Activated naive CD4-positive, alpha-beta T cell treated with anti-CD3 and anti-CD28 coated beads, Interleukin-2, amount 50 U/mL, for 16 hours (primary cell): Measurements from ENCODE around the gene OVOL1.
A peak's percentile ranks its signal among the peaks of the same experiment; 100 is the strongest.
"Not testable (repeated sequence)": the region's sequence is repeated elsewhere in the genome, so short reads cannot be mapped to it uniquely, and the experiment has no call there.

Experiments used
- DNase-seq: peaks from one replicate; pipeline ENCODE4 v3.0.0-alpha.2; 2020

Gene OVOL1

DNA sequence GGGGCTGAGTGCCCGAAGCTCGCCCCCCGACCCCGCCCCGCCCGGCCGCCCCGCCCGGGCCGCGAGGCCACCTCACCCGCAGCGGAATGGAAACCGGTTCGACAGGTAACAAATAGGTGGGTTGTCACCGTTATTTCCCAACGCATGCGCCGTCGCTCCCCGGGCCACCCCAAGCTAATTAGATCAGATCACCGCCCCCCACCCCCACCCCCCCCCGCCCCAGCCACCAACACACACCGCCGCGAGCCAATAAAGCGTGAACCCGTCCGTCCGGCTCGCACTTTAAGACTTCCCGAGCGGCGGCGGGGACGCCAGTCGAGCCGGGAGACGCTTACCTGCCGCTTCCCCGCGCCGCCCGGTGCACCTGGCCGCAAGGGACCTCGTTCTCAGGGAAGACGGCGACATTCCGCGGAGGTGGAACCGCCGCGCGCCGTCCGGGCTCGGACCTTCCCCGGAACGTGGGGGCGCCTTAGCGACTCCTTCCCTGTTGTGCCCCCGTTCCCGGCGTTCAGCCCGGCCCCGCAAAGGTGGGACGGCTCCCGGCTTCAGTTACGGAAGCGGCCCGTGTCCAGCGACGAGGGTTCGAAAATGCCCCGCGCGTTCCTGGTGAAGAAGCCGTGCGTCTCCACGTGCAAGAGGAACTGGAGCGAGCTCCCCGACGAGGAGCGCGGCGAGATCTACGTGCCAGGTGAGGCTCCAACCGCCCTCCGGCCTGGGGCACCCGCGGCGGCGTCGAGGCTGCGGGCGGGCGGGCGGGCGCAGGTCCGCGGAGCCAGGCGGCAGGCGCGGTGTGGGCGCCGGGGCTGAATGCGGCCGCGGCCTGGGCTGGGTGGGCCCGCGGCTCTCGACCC lies at the start of gene OVOL1:
Gene OVOL1 (plus strand): TSS at position 278 of the 851 bp plus-strand sequence. CDS start 311 bp downstream, at position 589.
- peak; percentile 36 for DNase-seq

DNA sequence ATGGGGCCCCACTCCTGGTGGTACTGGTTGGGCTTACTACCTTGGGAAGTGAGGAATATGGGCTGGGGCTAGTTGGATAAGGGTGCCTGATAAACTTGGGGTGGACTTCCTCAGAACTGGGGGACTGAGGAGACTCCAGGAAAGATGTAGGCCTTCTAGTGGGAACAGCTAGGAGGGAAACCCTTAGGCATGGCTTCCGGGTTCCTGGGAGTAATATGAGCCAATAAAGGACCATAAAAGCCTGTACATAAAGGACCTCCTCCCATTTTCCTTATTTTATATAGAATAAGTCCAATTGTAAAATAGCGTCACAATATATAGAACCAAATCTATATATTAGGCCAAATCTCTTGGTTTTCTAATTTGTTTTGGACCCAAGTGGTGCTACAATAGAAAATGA lies 47.8 kb upstream of the OVOL1 start:
- DNase-seq, result no peak

DNA sequence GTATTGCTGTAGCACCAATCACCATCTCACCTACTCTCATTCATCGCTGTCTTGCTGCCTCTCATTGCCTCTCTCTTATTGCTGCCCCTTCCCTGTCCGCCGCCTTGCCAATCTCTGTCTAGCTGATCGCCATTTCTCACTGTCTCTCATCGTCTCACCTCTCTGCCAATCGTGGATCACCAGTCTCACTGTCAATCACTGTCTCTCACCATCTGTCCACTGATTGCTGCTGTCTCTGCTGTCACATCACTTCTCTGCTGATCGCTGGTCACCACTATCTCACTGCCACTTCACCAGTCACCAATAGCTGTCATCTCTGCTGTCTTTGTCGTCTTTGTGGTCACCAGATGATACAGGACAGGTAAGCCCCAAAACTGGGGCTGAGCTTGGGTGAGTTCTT lies 45.7 kb upstream of the OVOL1 start:
- no peak for DNase-seq

DNA sequence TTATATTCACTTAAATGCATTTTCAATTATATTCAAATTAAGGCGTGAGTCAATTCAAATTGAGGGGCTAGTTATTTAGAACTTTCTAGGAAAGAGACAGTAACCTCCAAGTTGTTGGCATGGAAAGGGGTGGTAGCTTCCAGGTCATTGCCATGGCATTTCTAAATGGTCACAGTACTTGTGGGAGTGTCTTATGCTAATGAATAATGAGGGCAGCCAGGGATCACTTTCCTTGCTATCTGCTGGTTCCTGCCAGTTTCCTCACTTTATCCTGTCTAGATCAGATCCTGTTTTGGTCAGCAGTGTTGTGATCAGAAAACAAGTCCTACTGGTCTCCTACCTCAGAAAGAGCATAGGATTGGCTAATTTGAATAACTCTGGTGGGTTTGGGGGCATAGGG lies 44.5 kb upstream of the OVOL1 start:
- no peak for DNase-seq

DNA sequence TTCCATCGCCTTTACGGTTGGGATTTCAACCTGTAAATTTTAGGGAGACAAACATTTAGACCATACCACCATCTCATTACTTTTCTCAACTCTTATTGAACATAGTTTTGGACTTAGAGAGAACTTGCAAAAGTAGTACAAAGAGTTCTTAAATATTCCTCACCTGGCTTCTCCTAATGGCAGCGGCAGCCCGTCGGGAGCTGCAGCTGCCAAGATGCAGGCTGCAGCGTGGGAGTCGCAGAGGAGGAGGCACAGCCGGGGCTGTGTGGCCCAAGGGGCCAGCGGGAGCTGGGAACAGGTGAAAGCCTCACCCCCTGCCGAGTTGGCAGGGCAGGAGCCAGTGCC lies 43.2 kb upstream of the OVOL1 start:
- DNase-seq, result no peak

DNA sequence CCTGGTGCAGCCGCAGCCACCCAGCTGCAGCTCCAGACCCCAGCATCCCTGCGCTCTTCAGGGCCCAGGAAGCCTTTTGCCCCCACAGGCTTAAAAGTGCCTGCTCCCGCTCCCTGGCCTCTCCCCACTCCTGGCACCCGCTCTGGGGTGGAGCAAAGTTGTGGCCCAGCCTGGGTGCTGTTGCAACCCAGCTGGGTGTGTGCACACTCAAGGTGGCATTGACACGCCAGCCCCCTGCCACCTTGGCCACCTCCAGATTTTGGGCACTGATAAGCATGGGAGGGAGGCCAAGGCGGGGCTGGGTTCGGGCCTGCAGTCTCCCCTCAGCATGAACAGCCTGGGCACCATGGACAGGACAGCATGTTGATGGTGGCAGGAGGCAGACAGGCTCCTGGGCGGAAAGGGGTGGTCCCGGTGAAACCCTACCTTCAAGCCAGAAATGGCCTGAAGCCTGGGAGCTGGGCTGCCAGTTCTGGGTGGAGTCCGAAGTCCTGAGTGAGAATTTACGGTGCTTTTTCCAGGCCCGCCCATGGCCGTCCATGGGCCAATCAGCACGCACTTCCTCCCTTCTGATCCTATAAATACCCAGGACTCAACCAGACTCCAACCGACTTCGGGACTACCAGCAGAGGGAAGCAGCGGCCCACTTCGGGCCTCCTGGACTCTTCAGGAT lies 42.7 kb upstream of the OVOL1 start:
- no peak for DNase-seq

DNA sequence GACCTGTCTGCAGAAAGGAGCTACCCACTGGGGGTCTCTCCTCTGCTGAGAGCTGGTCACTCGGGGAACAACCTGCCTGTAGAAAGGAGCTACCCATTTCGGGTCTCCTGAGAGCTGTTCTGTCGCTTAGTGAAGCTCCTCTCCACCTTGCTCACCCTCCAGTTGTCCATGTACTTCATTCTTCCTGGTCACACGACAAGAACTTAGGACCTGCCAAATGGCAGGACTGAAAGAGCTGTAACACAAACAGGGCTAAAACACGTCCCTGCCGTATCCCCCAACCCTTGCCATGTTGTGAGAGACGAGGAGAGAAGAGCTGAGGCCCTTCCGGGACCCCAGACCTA lies 42.2 kb upstream of the OVOL1 start:
- no peak for DNase-seq

DNA sequence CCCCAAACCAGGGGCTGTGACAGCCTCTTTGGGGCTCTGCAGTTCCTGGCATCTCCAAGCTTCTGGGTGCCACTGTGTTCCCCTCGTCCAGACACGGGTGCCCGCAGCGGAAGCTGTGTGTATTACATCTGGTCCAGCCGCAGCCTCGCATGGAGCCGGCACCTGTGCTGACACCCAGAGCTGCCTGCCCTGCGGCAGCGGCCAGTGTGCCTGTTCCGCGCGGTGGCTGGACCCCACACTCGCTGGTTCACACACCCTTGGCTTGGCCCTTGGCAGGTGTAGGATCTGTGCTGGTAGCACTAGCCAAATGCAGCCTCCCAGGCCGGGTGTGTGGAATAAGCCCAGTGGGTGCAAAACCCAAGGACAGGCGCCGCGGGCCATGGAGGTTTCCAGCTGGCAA lies 41.8 kb upstream of the OVOL1 start:
- no peak for DNase-seq

DNA sequence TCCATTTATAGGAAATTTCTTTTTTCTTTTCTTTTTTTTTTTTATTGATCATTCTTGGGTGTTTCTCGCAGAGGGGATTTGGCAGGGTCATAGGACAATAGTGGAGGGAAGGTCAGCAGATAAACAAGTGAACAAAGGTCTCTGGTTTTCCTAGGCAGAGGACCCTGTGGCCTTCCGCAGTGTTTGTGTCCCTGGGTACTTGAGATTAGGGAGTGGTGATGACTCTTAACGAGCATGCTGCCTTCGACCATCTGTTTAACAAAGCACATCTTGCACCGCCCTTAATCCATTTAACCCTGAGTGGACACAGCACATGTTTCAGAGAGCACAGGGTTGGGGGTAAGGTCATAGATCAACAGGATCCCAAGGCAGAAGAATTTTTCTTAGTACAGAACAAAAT lies 24.7 kb upstream of the OVOL1 start:
- DNase-seq, result not testable (repeated sequence)

DNA sequence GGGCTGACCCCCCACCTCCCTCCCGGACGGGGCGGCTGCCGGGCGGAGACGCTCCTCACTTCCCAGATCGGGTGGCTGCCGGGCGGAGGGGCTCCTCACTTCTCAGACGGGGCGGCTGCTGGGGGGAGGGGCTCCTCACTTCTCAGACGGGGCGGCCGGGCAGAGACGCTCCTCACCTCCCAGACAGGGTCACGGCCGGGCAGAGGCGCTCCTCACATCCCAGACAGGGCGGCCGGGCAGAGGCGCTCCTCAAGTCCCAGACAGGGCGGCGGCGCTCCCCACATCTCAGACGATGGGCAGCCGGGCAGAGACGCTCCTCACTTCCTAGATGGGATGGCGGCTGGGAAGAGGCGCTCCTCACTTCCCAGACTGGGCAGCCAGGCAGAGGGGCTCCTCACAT lies 24.0 kb upstream of the OVOL1 start:
- DNase-seq, result not testable (repeated sequence)

DNA sequence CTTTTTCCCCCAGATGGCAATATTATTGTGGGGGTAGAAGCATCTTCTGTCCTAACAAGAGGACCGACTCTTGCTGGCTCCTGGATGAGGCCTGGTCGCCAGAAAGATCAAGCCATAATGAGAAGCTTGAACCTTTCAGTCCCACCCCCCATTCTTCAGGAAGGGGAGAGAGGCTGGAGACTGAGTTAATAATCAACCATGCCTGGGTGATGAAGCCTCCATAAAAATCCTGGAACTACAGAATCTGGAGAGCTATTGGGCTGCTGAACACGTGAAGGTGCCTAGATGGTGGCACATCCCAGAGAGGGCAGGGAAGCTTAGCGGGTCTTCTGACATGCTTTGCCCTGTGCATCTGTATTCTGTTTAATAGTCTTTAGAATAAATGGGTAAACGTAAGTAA lies 22.4 kb upstream of the OVOL1 start:
- no peak for DNase-seq

DNA sequence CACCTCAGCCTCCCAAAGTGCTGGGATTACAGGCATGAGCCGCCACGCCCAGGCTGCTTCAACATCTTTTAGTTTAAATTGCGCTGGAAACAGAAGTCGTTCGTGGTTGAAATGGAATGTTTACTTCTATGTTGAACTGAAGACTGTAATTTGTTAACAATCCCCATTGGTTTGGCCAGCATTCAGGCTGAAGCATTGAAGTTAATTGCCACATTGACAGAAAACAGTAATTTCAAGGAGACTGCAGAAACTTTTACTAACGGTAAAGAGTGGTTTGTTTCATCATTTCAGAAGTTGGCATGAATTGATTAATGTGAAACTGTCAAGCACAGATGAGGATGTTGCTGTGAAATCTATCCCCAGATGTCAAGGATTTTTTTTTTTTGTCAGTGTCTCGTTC lies 20.3 kb upstream of the OVOL1 start:
- no peak for DNase-seq

DNA sequence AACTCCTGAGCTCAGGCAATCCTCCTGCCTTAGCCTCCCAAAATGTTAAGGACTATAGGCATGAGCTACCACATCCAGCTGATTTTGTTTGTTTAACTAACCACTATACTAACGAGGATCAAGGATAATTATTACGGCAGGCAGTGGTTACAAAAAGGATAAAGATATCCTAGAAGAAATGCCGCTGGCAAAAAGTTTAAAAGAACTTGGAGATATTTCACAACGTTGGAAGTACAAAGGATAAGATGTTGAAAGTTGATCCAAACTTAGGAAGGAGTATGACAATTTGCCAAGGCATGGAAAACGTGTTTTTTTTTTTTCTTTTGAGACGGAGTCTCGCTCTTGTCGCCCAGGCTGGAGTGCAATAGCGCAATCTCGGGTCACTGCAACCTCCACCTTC lies 19.5 kb upstream of the OVOL1 start:
- DNase-seq, result no peak

DNA sequence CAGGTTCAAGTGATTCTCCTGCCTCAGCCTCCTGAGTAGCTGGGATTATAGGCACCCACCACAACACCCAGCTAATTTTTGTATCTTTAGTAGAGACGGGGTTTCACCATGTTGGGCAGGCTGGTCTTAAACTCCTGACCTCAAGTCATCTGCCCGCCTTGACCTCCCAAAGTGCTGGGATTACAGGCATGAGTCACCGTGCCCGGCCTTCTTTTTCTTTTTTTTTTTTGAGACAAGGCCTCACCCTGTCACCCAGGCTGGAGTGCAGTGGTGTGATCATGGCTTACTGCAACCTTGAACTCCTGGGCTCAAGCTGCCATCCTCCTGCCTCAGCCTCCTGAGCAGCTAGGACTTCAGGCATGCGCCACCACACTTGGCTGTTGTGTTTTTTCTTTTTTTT lies 19.1 kb upstream of the OVOL1 start:
- not testable (repeated sequence) for DNase-seq

DNA sequence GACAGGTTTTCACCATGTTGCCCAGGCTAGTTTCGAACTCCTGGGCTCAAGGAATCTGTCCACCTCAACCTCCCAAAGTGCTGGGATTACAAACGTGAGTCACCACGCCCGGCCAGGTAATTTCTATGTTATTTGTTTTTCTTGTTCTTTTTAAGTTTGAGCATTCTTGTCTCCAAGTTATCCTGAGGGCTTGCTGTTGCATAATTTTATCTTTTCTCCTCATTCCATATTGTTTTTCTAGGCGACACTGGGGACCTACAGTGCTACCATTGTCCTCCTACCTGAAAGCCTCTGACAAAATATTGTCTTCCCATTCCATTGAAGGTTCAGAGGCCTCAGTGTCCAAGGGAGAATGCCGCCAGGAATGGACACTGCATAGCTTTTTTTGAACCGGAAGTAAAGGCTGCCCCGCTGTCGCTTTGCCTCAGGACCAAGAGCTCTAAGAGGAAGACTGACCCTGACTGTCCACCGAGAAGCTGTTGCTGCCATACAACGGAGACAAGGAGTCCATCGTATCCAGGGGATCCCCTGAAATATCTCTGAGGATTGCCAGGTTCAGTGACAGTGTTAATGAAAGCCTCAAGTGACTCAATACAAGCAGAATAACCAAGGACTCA lies 15.8 kb upstream of the OVOL1 start:
- DNase-seq, result no peak

DNA sequence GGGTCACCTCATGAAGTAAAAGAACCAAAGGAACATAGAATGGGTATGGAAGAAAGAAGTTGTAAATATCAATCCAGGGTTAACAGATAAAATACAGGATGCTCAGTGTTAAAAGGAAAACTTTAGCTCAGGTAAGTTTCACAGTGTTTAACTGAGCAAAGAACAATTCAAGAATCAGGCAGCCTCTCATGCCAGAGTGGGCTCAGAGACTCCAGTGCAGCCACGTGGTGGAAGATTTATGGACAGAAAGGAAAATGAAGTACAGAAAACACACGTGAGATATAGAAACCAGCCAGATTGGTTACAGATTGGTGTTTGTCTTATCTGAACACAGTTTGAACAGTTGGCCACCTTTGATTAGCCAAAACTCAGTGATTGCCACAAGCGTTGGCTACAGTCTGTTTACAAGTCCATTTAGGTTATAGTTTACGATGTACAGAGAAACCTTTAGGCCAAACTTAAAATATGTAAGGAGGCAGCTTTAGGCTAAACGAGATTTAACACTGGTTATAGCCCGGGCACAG lies 15.2 kb upstream of the OVOL1 start:
- DNase-seq, result no peak

DNA sequence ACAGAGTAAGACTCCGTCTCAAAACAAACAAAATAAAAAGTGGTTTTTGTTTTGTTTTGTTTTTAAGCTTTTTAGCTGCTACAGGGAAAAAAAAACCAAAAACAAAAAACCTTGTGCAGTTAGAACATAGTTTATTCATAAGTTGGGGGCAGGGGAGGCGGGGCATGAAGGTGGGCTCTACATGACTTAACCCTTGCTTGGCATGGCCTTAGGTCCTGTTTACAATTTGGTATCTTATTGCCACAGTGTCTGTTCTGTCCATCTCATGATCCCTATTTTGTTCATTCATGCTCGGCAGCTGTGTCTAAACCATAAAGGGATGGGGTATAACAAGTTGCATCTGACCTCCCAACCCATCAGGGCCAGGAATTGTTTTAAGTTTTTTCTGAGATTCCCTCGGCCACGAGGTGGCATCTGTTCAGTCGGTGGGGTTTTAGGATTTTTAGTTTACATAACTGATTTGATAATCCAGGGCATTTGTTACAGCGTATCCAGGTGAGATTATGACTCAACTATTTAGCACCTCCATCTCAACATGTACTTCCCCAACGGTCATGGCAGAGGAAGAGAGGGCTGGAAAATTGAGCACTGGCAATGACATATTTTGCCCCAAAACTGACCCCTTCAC lies 13.0 kb upstream of the OVOL1 start:
- DNase-seq, result no peak

DNA sequence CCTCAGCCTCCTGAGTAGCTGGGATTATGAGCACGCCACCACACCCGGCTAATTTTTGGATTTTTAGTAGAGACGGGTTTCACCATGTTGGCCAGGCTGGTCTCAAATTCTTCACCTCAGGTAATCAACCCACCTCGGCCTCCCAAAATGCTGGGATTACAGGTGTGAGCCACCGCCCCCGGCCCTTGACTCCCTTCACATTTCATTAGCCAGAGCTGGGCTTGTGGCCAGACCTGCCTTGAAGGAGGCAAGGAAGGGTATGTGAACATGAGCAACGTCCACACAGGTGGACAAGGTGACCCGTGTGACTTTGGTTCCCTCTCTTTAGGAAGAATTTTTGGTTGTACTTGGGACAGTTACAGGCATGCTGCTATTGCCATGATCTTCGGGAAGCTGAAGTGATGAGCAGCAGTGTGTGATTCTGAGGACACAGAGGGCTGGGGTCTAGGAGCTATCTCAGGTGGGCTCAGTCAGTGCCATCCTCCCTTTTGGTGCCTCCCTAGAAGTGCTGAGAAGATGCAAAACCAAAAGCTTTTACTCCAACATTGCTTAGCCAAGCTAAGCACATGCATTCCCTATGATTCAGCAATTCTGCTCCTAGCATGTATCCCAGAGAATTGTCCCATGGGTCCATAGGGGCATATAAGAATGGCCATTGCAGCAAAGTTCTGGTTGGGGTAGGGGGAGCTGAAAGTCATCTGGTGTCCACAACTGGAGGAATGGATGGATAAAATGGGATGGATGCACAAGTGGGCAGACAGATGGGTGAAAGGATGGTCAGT lies 12.1 kb upstream of the OVOL1 start:
- DNase-seq, result no peak

DNA sequence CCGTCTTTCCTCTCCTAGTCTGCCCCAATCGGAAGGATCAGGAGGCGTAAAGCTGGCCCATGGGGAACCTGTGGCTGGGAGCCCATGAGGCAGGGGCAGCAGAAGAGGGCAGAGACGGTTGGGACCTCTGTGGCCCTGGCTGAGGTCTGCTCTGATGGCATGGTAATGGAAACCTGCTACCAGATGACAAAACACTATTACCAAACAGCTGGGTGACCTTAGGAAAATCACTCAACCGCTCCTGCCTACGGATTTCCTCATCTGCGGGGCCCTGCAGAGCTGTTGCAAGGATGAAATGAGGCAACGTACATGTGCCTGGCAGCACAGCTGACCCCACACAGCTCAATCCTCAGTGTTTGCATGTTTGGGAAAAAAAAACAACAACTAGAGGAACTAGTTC lies 10.7 kb upstream of the OVOL1 start:
- no peak for DNase-seq

DNA sequence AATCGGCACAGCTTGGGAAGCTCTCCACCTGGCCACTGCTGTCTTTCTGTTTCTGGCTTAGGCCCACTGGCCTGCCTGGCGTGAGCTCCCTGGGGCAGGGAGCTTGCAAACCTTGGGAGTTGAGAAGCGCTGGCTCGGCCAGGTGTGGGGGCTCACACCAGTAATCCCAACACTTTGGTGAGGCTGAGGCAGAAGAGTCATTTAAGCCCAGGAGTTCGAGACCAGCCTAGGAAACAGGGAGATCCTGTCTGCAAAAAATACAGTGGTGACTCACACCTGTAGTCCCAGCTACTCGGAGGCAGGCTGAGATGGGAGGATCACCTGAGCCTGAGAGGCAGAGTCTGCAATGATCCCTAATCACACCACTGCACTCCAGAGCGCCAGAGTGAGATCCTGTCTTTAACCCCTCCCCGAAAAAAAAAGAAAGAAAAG lies 10.1 kb upstream of the OVOL1 start:
- no peak for DNase-seq

DNA sequence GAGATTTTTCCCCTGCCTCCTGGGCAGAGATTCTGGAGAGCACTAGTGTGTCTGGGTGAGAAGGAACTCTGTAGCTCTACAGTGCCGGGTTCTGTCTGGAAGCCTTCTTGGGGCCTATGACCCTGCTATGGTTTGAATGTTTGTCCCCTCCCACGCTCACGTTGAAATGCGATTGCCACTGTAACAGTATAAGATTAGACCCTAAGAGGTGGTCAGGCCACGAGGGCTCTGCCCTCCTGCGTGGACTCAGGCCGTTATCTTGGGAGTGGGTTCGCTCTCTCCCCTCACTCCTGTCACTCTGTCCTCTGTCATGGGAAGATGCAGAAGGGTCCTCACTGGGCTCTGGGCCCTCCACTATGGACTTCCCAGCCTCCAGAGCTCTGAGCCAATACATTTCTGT lies 9.6 kb upstream of the OVOL1 start:
- DNase-seq, result no peak

DNA sequence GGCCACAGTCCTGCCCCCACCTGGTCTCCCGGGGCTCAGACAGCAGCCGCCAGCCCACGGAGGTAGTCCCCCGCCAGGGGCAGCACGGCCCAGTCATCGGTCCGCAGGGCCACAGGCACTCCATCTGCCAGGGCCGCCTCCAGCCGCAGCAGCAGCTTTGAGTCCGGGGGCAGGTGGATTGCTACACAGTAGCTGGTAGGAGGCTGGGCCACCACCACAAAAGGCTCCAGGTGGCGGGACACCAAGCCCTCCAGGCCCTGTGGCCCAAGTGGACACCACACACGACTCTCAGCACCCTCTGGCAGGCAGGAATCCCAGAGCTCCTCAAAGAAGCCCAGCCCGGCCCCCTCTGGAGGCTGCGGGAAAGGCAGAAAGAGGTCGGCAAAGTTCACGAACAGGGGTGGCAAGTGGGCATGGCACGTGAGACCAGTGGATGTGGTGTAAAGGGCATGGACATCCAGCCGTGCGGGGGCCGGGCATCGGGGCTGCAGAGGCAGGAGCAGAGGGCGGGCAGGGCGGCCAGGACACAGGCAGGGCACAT lies 9.0 kb upstream of the OVOL1 start:
- no peak for DNase-seq
